AG04450 (cell line): ENCODE results near the gene NIPAL3. TPM values are rescaled to one million over a fixed set of nuclear protein-coding genes. Genes with fewer than 3 reads are reported as not detected.

Source experiments
- CTCF ChIA-PET: fragments of 300-600, 350-600 bp; formaldehyde crosslinking; extraction: SDS; loops from one replicate; lab custom pipeline; 2022; ENCODE audit warnings: antibody characterized with exemption, inconsistent platforms; lab: Charles Lee
- POLR2A ChIA-PET: fragments of 350-600 bp; formaldehyde crosslinking; extraction: SDS; loops from one replicate; lab custom pipeline; 2021; ENCODE audit warnings: antibody characterized with exemption, inconsistent platforms; lab: Yijun Ruan, JAX
- DNase-seq: peaks from one replicate; pipeline ENCODE4 v3.0.0-alpha.2; 2011; ENCODE audit warnings: low read depth, low spot score
- H3K27ac ChIP-seq: one replicate; pipeline ENCODE4 v1.5.1; 2012; ENCODE audit warnings: low read depth, low read length, control low read depth
- H3K27me3 ChIP-seq: one replicate; pipeline ENCODE4 v1.6.0; 2012; ENCODE audit warnings: low read length; ENCODE audit not compliant: control insufficient read depth, insufficient read depth
- H3K4me3 ChIP-seq: 2 replicates; pipeline ENCODE4 v1.5.1; 2011; ENCODE audit warnings: mild to moderate bottlenecking, low read depth, low read length, control low read depth
- H3K9me3 ChIP-seq: 2 replicates; pipeline ENCODE4 v1.5.1; 2012; ENCODE audit warnings: low read length; ENCODE audit not compliant: control insufficient read depth, insufficient read depth
- polyA plus RNA-seq: library from polyadenylated mRNA; depleted of rRNA; stranded (reverse); fragments of >200 nt; gene quantifications from 2 replicates; pipeline ENCODE4 v1.2.3, GENCODE V29; 2011
- TF ChIP-seq, protein P1 (sequence below): IDR thresholded peaks from 2 replicates; pipeline ENCODE4 v1.5.1; 2011; ENCODE audit warnings: low read depth, low read length, control low read depth, inconsistent platforms

The NIPAL3 gene
- polyA plus RNA-seq, 1 experiment: 46.5 TPM

DNA sequence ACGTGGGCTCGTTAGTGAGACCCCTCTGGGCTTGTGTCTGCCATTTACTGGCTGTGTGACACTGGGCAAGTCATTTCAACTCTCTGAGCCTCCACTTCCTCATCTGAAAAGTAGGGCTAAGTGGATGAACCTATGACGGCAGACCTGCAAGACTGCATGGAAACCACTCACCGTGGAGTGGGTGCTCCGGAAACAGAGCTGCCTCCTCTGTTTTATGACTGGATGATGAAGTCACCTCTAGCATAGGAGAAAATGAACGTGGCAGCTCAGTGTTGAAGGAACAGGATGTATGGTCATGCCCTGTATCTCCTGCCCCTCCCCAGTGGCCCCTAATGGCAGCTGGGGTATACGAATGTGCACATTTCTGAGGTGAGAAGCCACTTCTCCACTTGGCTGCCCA lies 42.6 kb upstream of the NIPAL3 start:
- POLR2A ChIA-PET: no interaction called here

DNA sequence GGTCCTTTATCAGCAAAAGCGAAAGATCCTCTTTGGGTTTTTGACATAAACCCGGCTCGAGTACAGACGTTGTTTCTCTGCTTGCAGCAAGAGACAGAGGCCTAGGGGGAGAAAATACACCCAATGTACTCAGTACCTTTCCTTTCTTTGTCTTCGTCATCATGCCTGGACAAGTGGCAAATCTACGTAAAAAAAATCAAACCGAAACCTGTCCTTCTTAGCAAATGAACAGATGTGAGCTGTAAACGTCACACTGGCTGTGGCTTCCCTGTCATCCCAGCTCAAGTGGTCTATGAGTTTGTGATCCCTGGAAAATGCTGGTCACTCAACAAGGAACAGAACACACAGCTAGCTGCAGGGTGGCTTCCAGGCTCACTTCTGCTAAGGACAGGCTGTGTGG lies 41.9 kb upstream of the NIPAL3 start:
- POLR2A ChIA-PET: no interaction called here
- Histone ChIP-seq H3K27me3 (no peaks in the 10 kb centered on the region), H3K4me3 (no peak overlapping the region), H3K9me3 (no peaks in the 10 kb centered on the region), H3K27ac (no peak overlapping the region)
- CTCF ChIA-PET: interaction anchor here (0.6 kb wide), 1 partner anchor 11 kb away, joined by 3 read pairs; no protein-coding TSS in a partner anchor
- no peak for DNase-seq
- TF ChIP-seq, protein P1, sequence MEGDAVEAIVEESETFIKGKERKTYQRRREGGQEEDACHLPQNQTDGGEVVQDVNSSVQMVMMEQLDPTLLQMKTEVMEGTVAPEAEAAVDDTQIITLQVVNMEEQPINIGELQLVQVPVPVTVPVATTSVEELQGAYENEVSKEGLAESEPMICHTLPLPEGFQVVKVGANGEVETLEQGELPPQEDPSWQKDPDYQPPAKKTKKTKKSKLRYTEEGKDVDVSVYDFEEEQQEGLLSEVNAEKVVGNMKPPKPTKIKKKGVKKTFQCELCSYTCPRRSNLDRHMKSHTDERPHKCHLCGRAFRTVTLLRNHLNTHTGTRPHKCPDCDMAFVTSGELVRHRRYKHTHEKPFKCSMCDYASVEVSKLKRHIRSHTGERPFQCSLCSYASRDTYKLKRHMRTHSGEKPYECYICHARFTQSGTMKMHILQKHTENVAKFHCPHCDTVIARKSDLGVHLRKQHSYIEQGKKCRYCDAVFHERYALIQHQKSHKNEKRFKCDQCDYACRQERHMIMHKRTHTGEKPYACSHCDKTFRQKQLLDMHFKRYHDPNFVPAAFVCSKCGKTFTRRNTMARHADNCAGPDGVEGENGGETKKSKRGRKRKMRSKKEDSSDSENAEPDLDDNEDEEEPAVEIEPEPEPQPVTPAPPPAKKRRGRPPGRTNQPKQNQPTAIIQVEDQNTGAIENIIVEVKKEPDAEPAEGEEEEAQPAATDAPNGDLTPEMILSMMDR: no peak

More for the DNA sequence above, 42.6 kb upstream of the NIPAL3 start:
- TF ChIP-seq, protein P1: no peak
- Histone ChIP-seq H3K9me3 (no peaks in the 10 kb centered on the region), H3K4me3 (no peak overlapping the region), H3K27me3 (no peaks in the 10 kb centered on the region), H3K27ac (no peak overlapping the region)
- no peak for DNase-seq
- CTCF ChIA-PET: interaction anchor here (0.6 to 0.9 kb wide), 2 partner anchors 174 to 328 kb away, joined by 3 to 5 read pairs; no protein-coding TSS in a partner anchor

DNA sequence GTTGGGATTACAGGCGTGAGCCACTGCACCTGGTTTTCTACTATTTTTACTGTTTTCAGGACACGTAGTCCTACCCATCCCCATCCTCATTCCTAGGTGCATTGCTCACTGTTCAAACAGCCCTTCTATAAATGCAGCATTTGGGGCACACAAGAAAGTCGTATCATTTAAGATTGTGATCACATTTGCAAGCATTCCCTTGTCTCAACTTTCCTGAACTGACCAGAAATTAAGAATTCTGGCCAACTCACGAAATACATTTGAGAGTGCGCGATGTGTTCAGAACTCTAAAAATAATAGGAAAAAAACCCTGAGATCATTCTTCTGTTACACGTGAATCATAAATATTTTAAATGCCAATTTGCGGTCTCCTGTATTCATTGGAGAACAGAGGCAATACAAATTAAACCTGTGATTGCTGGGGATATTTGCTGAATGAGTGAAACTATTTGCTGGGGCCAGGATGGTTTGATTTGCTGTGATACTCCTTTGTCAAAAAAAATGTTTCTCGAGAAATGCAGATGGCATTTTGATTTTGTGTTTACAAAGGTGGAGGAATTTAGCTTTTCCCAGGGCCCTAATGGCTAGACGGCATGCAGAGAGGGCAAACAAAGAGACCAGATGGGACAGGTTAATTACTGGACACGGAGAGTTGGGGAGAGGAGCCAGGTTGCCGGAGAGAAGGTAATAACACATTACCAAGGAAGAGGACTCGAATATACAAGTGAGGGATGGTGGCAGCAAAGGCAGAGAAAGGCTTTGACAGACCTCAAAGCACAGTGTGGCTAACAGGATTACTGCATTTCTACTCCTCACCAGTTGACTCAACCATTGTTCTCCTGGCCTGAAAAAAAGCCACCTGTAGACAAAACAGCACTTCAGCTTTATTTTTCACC lies 40.5 kb upstream of the NIPAL3 start:
- H3K9me3 ChIP-seq: no peaks in the 10 kb centered on the region
- CTCF ChIA-PET: no interaction called here
- TF ChIP-seq, protein P1: no peak
- H3K27ac ChIP-seq: no peak overlapping the region
- H3K4me3 ChIP-seq: no peak overlapping the region
- DNase-seq: no peak
- H3K27me3 ChIP-seq: no peaks in the 10 kb centered on the region
- POLR2A ChIA-PET: no interaction called here

DNA sequence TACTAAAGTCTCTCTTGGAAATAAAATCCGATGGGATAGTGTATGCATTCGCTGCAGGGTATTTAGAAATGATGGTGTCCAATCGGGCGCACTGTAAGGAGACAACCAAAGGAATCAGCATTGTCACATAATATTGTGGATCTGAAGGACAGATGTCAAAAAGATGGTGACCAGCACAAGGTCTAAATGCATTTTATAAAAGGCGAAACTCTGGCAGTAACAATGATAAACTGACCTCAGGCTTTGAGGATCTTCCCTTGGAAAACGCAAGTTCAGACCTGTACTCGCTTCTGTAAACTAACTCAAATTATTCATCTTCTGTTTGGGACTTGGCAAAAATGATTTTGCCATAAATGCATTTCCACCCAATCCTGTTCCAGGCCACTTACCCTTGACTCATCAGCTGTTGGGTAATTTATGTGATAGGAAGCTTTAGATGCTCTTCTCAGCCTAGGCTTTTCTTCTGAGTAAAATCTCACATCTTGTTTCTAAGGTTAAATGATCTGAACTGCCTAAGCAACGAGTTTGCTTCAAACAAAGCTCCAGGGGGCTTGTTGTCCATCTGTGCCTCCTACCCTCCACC lies 35.8 kb upstream of the NIPAL3 start:
- TF ChIP-seq, protein P1: no peak
- ChIA-PET CTCF (interaction anchor here (0.7 to 4.8 kb wide), 4 partner anchors 12 to 181 kb away, joined by 3 to 41 read pairs (median 6); no protein-coding TSS in a partner anchor), POLR2A (interaction anchor here (1.0 kb wide), 1 partner anchor 57 kb away, joined by 3 read pairs; no protein-coding TSS in a partner anchor)
- Histone ChIP-seq H3K27me3 (no peaks in the 10 kb centered on the region), H3K4me3 (no peak overlapping the region), H3K9me3 (no peaks in the 10 kb centered on the region), H3K27ac (no peak overlapping the region)
- DNase-seq: no peak

DNA sequence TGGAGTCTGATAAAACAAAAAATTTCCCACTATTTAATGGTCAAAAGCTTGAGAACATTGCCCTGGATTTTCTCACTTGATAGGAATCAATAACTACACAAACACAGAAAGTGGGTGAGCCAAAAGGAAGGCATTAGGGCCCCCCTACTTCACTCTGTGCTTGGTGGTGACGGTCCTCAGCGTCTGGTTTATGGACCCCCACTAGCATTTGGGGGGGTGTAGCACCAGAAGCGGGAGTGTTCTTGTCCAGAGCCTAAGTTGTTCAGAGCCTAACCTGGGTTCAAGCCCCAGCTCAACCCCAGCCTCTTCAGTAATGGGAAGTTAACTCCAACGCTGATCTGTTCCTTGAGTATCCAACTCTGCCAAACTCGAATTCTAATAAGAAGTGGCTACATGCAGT lies 35.1 kb upstream of the NIPAL3 start:
- Histone ChIP-seq H3K9me3 (no peaks in the 10 kb centered on the region), H3K27me3 (no peaks in the 10 kb centered on the region), H3K27ac (no peak overlapping the region), H3K4me3 (no peak overlapping the region)
- TF ChIP-seq, protein P1: no peak
- CTCF ChIA-PET: interaction anchor here (1.2 to 4.8 kb wide), 3 partner anchors 11 to 182 kb away, joined by 6 to 41 read pairs (median 7); no protein-coding TSS in a partner anchor
- no peak for DNase-seq
- POLR2A ChIA-PET: interaction anchor here (1.0 kb wide), 1 partner anchor 58 kb away, joined by 3 read pairs; no protein-coding TSS in a partner anchor
